K562 (cell line): ENCODE results near the gene CFD. TPM values are rescaled to one million over a fixed set of nuclear protein-coding genes. Genes with fewer than 3 reads are reported as not detected.
A peak's percentile ranks its signal among the peaks of the same experiment; 100 is the strongest.

Source experiments
- CBX8 ChIP-seq: fragments of 200-600 bp; sonication (generic); IDR thresholded peaks from 2 replicates; pipeline ENCODE4 v1.6.1; 2012; ENCODE audit warnings: borderline replicate concordance, mixed run types, low read depth, mild to moderate bottlenecking, moderate library complexity, mixed read lengths, low read length, control low read depth, inconsistent platforms; ENCODE audit not compliant: poor library complexity, severe bottlenecking; ENCODE audit errors: extremely low read depth
- SAP30 ChIP-seq: fragments of 200-600 bp; sonication (generic); IDR thresholded peaks from 2 replicates; pipeline ENCODE4 v1.6.1; 2012; ENCODE audit warnings: borderline replicate concordance, low read depth, mild to moderate bottlenecking, moderate library complexity, low read length, control low read depth, inconsistent platforms; ENCODE audit not compliant: insufficient read depth, poor library complexity, severe bottlenecking
- TBL1XR1 ChIP-seq, 2 experiments: IDR thresholded peaks; 2 replicates each; pipeline ENCODE4 v1.6.1; 2012; ENCODE audit warnings: improper control_type of control experiment in 2 of 2, low read length in 2 of 2, mild to moderate bottlenecking in 1 of 2
- ZNF551 ChIP-seq: fragments of 250-450 bp; sonication (Bioruptor Pico); IDR thresholded peaks from 2 replicates; pipeline ENCODE4 v1.5.0; 2021; ENCODE audit warnings: mild to moderate bottlenecking, moderate library complexity
- polyA plus RNA-seq, 8 experiments: library from polyadenylated mRNA; depleted of rRNA in 4 of 8; stranded (reverse) in 5 of 8; unstranded in 3 of 8; fragments of >200 nt; fragmentation: Nextera tagmentation in 2 of 8; fragmentation: Illumina TruSeq in 1 of 8; extraction: Ambion mirVana in 2 of 8; extraction: Trizol in 1 of 8; gene quantifications; 2 replicates each; pipeline versions ENCODE4 v1.2.1 to v1.2.3, GENCODE V29; 2011 to 2014; ENCODE audit warnings: inconsistent platforms in 1 of 8, missing spikeins in 1 of 8
- total RNA-seq, 7 experiments: library from RNA; depleted of rRNA in 6 of 7; stranded (reverse); fragments of >200 nt in 6 of 7; fragmentation: Illumina TruSeq in 2 of 7; extraction: Trizol in 2 of 7; gene quantifications; 2 replicates each; pipeline versions ENCODE4 v1.2.1 to v1.2.3, GENCODE V29; 2011 to 2021; ENCODE audit warnings: low replicate concordance in 1 of 7
- TF ChIP-seq, protein P1 (sequence below): sonication (generic); formaldehyde crosslinking; IDR thresholded peaks from 2 replicates; pipeline ENCODE4 v1.8.1; 2023; ENCODE audit warnings: missing genetic modification reagents, mild to moderate bottlenecking, borderline replicate concordance
- TF ChIP-seq, protein P2 (sequence below): sonication (generic); formaldehyde crosslinking; IDR thresholded peaks from 2 replicates; pipeline ENCODE4 v1.8.1; 2023; ENCODE audit warnings: mild to moderate bottlenecking, missing genetic modification reagents, moderate library complexity
- TF ChIP-seq, protein P3 (sequence below), 3 experiments: fragments of 200-800 bp in 1 of 3; fragments of 250-450 bp in 1 of 3; fragments of 450-650 bp in 1 of 3; sonication (Bioruptor Pico) in 1 of 3; sonication (Bioruptor generic) in 1 of 3; formaldehyde crosslinking in 1 of 3; IDR thresholded peaks; 2 replicates each; pipeline versions ENCODE4 v1.6.1 to v1.8.0; 2016 to 2022; ENCODE audit warnings: mild to moderate bottlenecking in 2 of 3, missing genetic modification characterization in 2 of 3, missing compliant biosample characterization in 1 of 3, moderate library complexity in 1 of 3
- TF ChIP-seq, protein P4 (sequence below): sonication (generic); formaldehyde crosslinking; IDR thresholded peaks from 2 replicates; pipeline ENCODE4 v1.8.1; 2022; ENCODE audit warnings: missing genetic modification reagents
- TF ChIP-seq, protein P5 (sequence below): fragments of 200-800 bp; sonication (Bioruptor generic); IDR thresholded peaks from 2 replicates; pipeline ENCODE4 v1.6.1; 2017; ENCODE audit warnings: missing genetic modification characterization, missing compliant biosample characterization
- TF ChIP-seq, protein P6 (sequence below): fragments of 250-450 bp; sonication (Bioruptor Pico); IDR thresholded peaks from 2 replicates; pipeline ENCODE4 v1.5.0; 2020; ENCODE audit warnings: mild to moderate bottlenecking

Gene CFD
- total and polyA plus RNA-seq, 9 of the 15 experiments (the other 6 are each of a cell fraction or from before 2014, with no cell fraction given) = 0.52 to 59.4 (median 7.6) TPM

DNA sequence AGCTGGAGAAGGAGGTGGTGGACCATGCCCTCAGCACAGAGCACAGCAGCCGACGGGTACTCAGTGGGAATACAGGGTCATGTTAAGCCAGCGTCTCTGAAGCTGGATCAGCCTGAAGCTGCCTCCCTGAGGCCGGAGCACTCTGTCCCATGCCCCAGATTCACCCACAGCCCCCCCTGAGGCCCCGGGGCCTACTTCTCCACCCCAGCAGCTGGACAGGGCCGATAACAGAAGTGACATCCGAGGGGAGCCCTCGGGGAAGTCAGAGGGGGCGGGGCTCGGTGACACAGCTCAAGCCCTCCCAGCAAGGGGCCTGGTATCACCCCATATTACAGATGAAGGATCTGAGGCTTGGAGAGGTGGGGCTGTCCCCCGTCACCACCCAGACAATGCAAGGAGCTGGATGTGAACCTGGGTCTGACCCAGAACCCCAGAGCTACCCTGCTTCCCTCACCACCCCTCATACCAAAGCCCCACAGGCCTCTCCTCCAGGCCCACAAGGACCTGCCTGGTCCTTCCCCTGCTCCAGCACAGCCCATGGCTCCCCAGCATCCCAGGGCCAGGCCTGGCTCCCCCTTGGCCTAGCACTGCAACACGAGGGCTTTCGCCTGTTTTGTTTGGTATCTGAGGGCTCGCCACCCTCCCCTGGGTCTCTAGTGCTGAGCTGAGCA, 47.9 kb downstream of the CFD start (continued):
- TF ChIP-seq, protein P1, sequence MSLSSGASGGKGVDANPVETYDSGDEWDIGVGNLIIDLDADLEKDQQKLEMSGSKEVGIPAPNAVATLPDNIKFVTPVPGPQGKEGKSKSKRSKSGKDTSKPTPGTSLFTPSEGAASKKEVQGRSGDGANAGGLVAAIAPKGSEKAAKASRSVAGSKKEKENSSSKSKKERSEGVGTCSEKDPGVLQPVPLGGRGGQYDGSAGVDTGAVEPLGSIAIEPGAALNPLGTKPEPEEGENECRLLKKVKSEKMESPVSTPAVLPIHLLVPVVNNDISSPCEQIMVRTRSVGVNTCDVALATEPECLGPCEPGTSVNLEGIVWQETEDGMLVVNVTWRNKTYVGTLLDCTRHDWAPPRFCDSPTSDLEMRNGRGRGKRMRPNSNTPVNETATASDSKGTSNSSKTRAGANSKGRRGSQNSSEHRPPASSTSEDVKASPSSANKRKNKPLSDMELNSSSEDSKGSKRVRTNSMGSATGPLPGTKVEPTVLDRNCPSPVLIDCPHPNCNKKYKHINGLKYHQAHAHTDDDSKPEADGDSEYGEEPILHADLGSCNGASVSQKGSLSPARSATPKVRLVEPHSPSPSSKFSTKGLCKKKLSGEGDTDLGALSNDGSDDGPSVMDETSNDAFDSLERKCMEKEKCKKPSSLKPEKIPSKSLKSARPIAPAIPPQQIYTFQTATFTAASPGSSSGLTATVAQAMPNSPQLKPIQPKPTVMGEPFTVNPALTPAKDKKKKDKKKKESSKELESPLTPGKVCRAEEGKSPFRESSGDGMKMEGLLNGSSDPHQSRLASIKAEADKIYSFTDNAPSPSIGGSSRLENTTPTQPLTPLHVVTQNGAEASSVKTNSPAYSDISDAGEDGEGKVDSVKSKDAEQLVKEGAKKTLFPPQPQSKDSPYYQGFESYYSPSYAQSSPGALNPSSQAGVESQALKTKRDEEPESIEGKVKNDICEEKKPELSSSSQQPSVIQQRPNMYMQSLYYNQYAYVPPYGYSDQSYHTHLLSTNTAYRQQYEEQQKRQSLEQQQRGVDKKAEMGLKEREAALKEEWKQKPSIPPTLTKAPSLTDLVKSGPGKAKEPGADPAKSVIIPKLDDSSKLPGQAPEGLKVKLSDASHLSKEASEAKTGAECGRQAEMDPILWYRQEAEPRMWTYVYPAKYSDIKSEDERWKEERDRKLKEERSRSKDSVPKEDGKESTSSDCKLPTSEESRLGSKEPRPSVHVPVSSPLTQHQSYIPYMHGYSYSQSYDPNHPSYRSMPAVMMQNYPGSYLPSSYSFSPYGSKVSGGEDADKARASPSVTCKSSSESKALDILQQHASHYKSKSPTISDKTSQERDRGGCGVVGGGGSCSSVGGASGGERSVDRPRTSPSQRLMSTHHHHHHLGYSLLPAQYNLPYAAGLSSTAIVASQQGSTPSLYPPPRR = peak; percentile 33; the same call in 1 of the 2 replicates
- no peak for TF ChIP-seq ZNF551 (CRISPR knock-in tag)
- TF ChIP-seq, protein P2, sequence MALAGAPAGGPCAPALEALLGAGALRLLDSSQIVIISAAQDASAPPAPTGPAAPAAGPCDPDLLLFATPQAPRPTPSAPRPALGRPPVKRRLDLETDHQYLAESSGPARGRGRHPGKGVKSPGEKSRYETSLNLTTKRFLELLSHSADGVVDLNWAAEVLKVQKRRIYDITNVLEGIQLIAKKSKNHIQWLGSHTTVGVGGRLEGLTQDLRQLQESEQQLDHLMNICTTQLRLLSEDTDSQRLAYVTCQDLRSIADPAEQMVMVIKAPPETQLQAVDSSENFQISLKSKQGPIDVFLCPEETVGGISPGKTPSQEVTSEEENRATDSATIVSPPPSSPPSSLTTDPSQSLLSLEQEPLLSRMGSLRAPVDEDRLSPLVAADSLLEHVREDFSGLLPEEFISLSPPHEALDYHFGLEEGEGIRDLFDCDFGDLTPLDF (CRISPR knock-in tag) = no peak
- TF ChIP-seq SAP30 = no peak
- TF ChIP-seq, protein P3, sequence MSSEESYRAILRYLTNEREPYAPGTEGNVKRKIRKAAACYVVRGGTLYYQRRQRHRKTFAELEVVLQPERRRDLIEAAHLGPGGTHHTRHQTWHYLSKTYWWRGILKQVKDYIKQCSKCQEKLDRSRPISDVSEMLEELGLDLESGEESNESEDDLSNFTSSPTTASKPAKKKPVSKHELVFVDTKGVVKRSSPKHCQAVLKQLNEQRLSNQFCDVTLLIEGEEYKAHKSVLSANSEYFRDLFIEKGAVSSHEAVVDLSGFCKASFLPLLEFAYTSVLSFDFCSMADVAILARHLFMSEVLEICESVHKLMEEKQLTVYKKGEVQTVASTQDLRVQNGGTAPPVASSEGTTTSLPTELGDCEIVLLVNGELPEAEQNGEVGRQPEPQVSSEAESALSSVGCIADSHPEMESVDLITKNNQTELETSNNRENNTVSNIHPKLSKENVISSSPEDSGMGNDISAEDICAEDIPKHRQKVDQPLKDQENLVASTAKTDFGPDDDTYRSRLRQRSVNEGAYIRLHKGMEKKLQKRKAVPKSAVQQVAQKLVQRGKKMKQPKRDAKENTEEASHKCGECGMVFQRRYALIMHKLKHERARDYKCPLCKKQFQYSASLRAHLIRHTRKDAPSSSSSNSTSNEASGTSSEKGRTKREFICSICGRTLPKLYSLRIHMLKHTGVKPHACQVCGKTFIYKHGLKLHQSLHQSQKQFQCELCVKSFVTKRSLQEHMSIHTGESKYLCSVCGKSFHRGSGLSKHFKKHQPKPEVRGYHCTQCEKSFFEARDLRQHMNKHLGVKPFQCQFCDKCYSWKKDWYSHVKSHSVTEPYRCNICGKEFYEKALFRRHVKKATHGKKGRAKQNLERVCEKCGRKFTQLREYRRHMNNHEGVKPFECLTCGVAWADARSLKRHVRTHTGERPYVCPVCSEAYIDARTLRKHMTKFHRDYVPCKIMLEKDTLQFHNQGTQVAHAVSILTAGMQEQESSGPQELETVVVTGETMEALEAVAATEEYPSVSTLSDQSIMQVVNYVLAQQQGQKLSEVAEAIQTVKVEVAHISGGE (CRISPR knock-in tag; IDR thresholded peaks at IDR 0.05) = peak in 1 of 3 experiments; percentile 60; a peak in 1 of 6 replicates
- TF ChIP-seq TBL1XR1 (IDR thresholded peaks at IDR 0.05; ENCODE audit: low read length in 2 of 2) = peak; percentile 76 to 94; a peak in 3 of 4 replicates
- no peak for TF ChIP-seq CBX8
- TF ChIP-seq, protein P4, sequence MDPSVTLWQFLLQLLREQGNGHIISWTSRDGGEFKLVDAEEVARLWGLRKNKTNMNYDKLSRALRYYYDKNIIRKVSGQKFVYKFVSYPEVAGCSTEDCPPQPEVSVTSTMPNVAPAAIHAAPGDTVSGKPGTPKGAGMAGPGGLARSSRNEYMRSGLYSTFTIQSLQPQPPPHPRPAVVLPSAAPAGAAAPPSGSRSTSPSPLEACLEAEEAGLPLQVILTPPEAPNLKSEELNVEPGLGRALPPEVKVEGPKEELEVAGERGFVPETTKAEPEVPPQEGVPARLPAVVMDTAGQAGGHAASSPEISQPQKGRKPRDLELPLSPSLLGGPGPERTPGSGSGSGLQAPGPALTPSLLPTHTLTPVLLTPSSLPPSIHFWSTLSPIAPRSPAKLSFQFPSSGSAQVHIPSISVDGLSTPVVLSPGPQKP (CRISPR knock-in tag) = no peak
- TF ChIP-seq, protein P5, sequence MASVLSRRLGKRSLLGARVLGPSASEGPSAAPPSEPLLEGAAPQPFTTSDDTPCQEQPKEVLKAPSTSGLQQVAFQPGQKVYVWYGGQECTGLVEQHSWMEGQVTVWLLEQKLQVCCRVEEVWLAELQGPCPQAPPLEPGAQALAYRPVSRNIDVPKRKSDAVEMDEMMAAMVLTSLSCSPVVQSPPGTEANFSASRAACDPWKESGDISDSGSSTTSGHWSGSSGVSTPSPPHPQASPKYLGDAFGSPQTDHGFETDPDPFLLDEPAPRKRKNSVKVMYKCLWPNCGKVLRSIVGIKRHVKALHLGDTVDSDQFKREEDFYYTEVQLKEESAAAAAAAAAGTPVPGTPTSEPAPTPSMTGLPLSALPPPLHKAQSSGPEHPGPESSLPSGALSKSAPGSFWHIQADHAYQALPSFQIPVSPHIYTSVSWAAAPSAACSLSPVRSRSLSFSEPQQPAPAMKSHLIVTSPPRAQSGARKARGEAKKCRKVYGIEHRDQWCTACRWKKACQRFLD (CRISPR knock-in tag) = peak; percentile 78
- TF ChIP-seq, protein P6, sequence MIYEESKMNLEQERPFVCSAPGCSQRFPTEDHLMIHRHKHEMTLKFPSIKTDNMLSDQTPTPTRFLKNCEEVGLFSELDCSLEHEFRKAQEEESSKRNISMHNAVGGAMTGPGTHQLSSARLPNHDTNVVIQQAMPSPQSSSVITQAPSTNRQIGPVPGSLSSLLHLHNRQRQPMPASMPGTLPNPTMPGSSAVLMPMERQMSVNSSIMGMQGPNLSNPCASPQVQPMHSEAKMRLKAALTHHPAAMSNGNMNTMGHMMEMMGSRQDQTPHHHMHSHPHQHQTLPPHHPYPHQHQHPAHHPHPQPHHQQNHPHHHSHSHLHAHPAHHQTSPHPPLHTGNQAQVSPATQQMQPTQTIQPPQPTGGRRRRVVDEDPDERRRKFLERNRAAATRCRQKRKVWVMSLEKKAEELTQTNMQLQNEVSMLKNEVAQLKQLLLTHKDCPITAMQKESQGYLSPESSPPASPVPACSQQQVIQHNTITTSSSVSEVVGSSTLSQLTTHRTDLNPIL (CRISPR knock-in tag) = no peak
